K562 (cell line): ENCODE data around the gene EXOC2. TPM values are rescaled to one million over a fixed set of nuclear protein-coding genes. Genes with fewer than 3 reads are reported as not detected.

Experiments
- ATAC-seq: fragments of 200-7000 bp; cut with Tn5 transposase; 3 replicates; pipeline ENCODE4 v1.9.1; 2020; ENCODE audit warnings: moderate library complexity
- BruUV-seq: library from RNA; stranded (reverse); fragments of 400-500 nt; replicated peaks from 2 replicates; lab custom pipeline; 2021; lab: Mats Ljungman, UMichigan
- CTCF ChIA-PET: fragments of 300-600 bp; formaldehyde crosslinking; extraction: SDS; loops from one replicate; lab custom pipeline; 2021; ENCODE audit warnings: low intra/inter-chr PET ratio; lab: Yijun Ruan, JAX
- POLR2A ChIA-PET: fragments of 300-600, 350-650 bp; sonication (Branson Sonifier 250); formaldehyde crosslinking; extraction: SDS; loops from one replicate; lab custom pipeline; 2021; ENCODE audit warnings: antibody characterized with exemption, inconsistent platforms; lab: Yijun Ruan, JAX
- DNase-seq, 4 experiments: peaks; one replicate each; pipeline versions ENCODE4 v3.0.0 to v3.0.0-alpha.2; 2011 to 2018; ENCODE audit warnings: low spot score in 3 of 4, mixed read lengths in 3 of 4; ENCODE audit errors: extremely low read depth in 1 of 4
- FAIRE-seq: peaks from 2 replicates; lab custom pipeline; 2011; peaks lifted over from hg19 to GRCh38; lab: Jason Lieb, UNC
- H2AFZ ChIP-seq: 2 replicates; pipeline ENCODE4 v1.6.0; 2011; ENCODE audit warnings: low read depth, low read length, control low read depth, inconsistent platforms
- H3K27ac ChIP-seq: fragments of 200-600 bp; 3 replicates; pipeline ENCODE4 v1.8.0; 2011; ENCODE audit warnings: low read depth, mild to moderate bottlenecking, control low read depth, inconsistent platforms, low read length, moderate library complexity, mixed read lengths; ENCODE audit errors: extremely low read depth
- H3K27me3 ChIP-seq, 2 experiments: fragments of 300-600 bp in 1 of 2; 2 replicates in 1 of 2; 3 replicates in 1 of 2; pipeline versions ENCODE4 v1.6.0 to v1.8.0; 2011; ENCODE audit warnings: inconsistent platforms in 2 of 2, low read length in 2 of 2, mild to moderate bottlenecking in 1 of 2, mixed read lengths in 1 of 2, moderate library complexity in 1 of 2; ENCODE audit not compliant: control insufficient read depth in 2 of 2, insufficient read depth in 2 of 2
- H3K36me3 ChIP-seq: fragments of 300-600 bp; 3 replicates; pipeline ENCODE4 v1.8.0; 2011; ENCODE audit warnings: mild to moderate bottlenecking, low read length, inconsistent platforms; ENCODE audit not compliant: control insufficient read depth, insufficient read depth
- H3K4me1 ChIP-seq, 2 experiments: fragments of 200-600 bp in 1 of 2; replicated peaks in 1 of 2; 2 replicates in 1 of 2; 3 replicates in 1 of 2; pipeline versions ENCODE4 v1.5.1 to v1.8.0; 2011; ENCODE audit warnings: inconsistent platforms in 2 of 2, low read length in 2 of 2, mild to moderate bottlenecking in 1 of 2, mixed read lengths in 1 of 2, moderate library complexity in 1 of 2; ENCODE audit not compliant: control insufficient read depth in 2 of 2, insufficient read depth in 2 of 2
- H3K4me2 ChIP-seq: 2 replicates; pipeline ENCODE4 v1.6.1; 2011; ENCODE audit warnings: low read length, control low read depth, inconsistent platforms, mixed read lengths; ENCODE audit not compliant: insufficient read depth
- H3K4me3 ChIP-seq: fragments of 200-600 bp; sonication (generic), shearing (Covaris generic); 2 replicates; pipeline ENCODE4 v1.5.1; 2016; ENCODE audit warnings: control low read depth, inconsistent platforms
- H3K79me2 ChIP-seq: fragments of 200-600 bp; 3 replicates; pipeline ENCODE4 v1.8.0; 2011; ENCODE audit warnings: low read length, inconsistent platforms; ENCODE audit not compliant: control insufficient read depth, insufficient read depth
- H3K9ac ChIP-seq, 2 experiments: 2 replicates each; pipeline versions ENCODE4 v1.6.0 to v1.6.1; 2011; ENCODE audit warnings: low read depth in 2 of 2, low read length in 2 of 2, control low read depth in 1 of 2, inconsistent platforms in 1 of 2, mild to moderate bottlenecking in 1 of 2, mixed read lengths in 1 of 2; ENCODE audit not compliant: insufficient read depth in 1 of 2
- H3K9me1 ChIP-seq: one replicate; pipeline ENCODE4 v1.6.0; 2011; ENCODE audit warnings: inconsistent platforms, mild to moderate bottlenecking, low read length, moderate library complexity; ENCODE audit not compliant: control insufficient read depth, insufficient read depth
- H3K9me3 ChIP-seq: replicated peaks from 2 replicates; pipeline ENCODE4 v1.5.1; 2011; ENCODE audit warnings: low read depth, low read length, inconsistent platforms; ENCODE audit not compliant: control insufficient read depth, insufficient read depth
- H4K20me1 ChIP-seq: replicated peaks from 2 replicates; pipeline ENCODE4 v1.6.1; 2011; ENCODE audit warnings: low read length, inconsistent platforms, mixed read lengths; ENCODE audit not compliant: control insufficient read depth, insufficient read depth
- CSDE1 ChIP-seq, 2 experiments: fragments of 450-650 bp; IDR thresholded peaks; 2 replicates each; pipeline ENCODE4 v1.6.1; 2016; ENCODE audit warnings: mild to moderate bottlenecking in 1 of 2
- FOXP4 ChIP-seq: sonication (generic); formaldehyde crosslinking; IDR thresholded peaks from 2 replicates; pipeline ENCODE4 v1.8.0; 2022; ENCODE audit warnings: mild to moderate bottlenecking, missing genetic modification reagents, borderline replicate concordance
- HCFC1 ChIP-seq: IDR thresholded peaks from 2 replicates; pipeline ENCODE4 v1.6.1; 2012; ENCODE audit warnings: low read depth, low read length, improper control_type of control experiment
- HDAC2 ChIP-seq: fragments of 450-650 bp; IDR thresholded peaks from 2 replicates; pipeline ENCODE4 v1.6.1; 2016; ENCODE audit warnings: mild to moderate bottlenecking
- KDM4B ChIP-seq, 2 experiments: fragments of 450-650 bp in 1 of 2; sonication (generic) in 1 of 2; IDR thresholded peaks; 2 replicates each; pipeline ENCODE4 v1.6.1; 2016 to 2017; ENCODE audit warnings: borderline replicate concordance in 2 of 2, antibody characterized with exemption in 1 of 2, low read depth in 1 of 2, mild to moderate bottlenecking in 1 of 2
- MAFK ChIP-seq: IDR thresholded peaks from 2 replicates; pipeline ENCODE4 v1.6.1; 2011; ENCODE audit warnings: low read length, improper control_type of control experiment
- PTTG1 ChIP-seq: fragments of 450-650 bp; IDR thresholded peaks from 2 replicates; pipeline ENCODE4 v1.6.1; 2016; ENCODE audit warnings: low read depth, mild to moderate bottlenecking, missing genetic modification characterization, missing compliant biosample characterization
- RNF2 ChIP-seq: sonication (generic); IDR thresholded peaks from 2 replicates; pipeline ENCODE4 v1.6.1; 2016
- TAL1 ChIP-seq: fragments of 450-650 bp; IDR thresholded peaks from 2 replicates; pipeline ENCODE4 v1.6.1; 2016; ENCODE audit warnings: mild to moderate bottlenecking
- TCF3 ChIP-seq: sonication (generic); formaldehyde crosslinking; IDR thresholded peaks from 2 replicates; pipeline ENCODE4 v1.4.0; 2020; ENCODE audit warnings: mild to moderate bottlenecking, missing genetic modification reagents
- ZFX ChIP-seq: sonication (generic); formaldehyde crosslinking; IDR thresholded peaks from 2 replicates; pipeline ENCODE4 v1.8.0; 2022; ENCODE audit warnings: mild to moderate bottlenecking, missing genetic modification reagents, moderate library complexity
- WGBS: fragments of 100-300 bp; shearing (Covaris generic); methylation state at CpG from one replicate; pipeline ENCODE4 v1.1.6; 2016; ENCODE audit warnings: low coverage, mixed read lengths; ENCODE audit not compliant: insufficient coverage; ENCODE audit errors: missing lambda C conversion rate; 5-methylcytosine and 5-hydroxymethylcytosine counted together
- in situ Hi-C: fragments of 300-500 bp; cut with MboI; formaldehyde crosslinking; loops from 4 replicates; pipeline ENCODE4 v1.15.0; 2018; ENCODE audit warnings: inconsistent platforms, mixed read lengths
- intact Hi-C: fragments of 100-400 bp; cut with micrococcal nuclease; formaldehyde crosslinking; loops from 2 replicates; pipeline ENCODE4 v1.14.2; 2022
- polyA plus RNA-seq, 8 experiments: library from polyadenylated mRNA; depleted of rRNA in 4 of 8; stranded (reverse) in 5 of 8; unstranded in 3 of 8; fragments of >200 nt; fragmentation: Nextera tagmentation in 2 of 8; fragmentation: Illumina TruSeq in 1 of 8; extraction: Ambion mirVana in 2 of 8; extraction: Trizol in 1 of 8; gene quantifications; 2 replicates each; pipeline versions ENCODE4 v1.2.1 to v1.2.3, GENCODE V29; 2011 to 2014; ENCODE audit warnings: inconsistent platforms in 1 of 8, missing spikeins in 1 of 8
- total RNA-seq, 7 experiments: library from RNA; depleted of rRNA in 6 of 7; stranded (reverse); fragments of >200 nt in 6 of 7; fragmentation: Illumina TruSeq in 2 of 7; extraction: Trizol in 2 of 7; gene quantifications; 2 replicates each; pipeline versions ENCODE4 v1.2.1 to v1.2.3, GENCODE V29; 2011 to 2021; ENCODE audit warnings: low replicate concordance in 1 of 7
- TF ChIP-seq, protein P1 (sequence below): fragments of 250-450 bp; sonication (Bioruptor Pico); IDR thresholded peaks from 2 replicates; pipeline ENCODE4 v1.4.0; 2020; ENCODE audit warnings: mild to moderate bottlenecking
- TF ChIP-seq, protein P2 (sequence below), 2 experiments: fragments of 450-650 bp; IDR thresholded peaks; 2 replicates each; pipeline ENCODE4 v1.6.1; 2016

The EXOC2 gene
- total and polyA plus RNA-seq, 9 of the 15 experiments (the other 6 are each of a cell fraction or from before 2014, with no cell fraction given): 12.2 to 30.2 (median 24.2) TPM

DNA sequence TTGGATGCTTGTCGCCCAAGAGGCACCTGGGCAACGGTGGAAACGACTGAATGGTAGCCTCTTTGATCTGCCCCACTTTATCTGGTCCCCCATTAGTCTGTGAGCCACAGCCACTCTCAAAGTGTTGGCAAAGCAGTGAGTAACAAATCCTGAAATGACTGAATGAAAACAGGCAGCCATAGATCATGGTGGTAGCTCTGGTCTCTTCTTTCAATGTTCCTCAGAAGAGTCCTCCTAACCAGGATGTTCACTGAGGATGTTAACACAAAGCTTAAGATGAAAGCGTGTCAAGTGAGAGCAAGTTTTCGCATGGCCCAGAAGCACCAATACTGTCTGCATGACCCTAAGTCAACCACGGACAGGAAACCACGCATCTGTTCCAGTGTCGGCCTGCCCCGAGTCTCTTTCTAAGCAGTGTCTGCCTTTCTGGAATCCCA, 194.1 kb downstream of the EXOC2 start:
- DNase-seq: no peak
- H3K36me3 ChIP-seq: no peaks in the 10 kb centered on the region; the same call in 1 of the 3 replicates
- TF ChIP-seq KDM4B (IDR thresholded peaks at IDR 0.05; ENCODE audit: borderline replicate concordance in 2 of 2, low read depth in 1 of 2) (no peak), TCF3 (CRISPR knock-in tag) (no peak), MAFK (no peak), FOXP4 (CRISPR knock-in tag) (no peak), TAL1 (no peak), CSDE1 (IDR thresholded peaks at IDR 0.05) (no peak), ZFX (CRISPR knock-in tag) (no peak), PTTG1 (tag) (no peak), HCFC1 (no peak), RNF2 (no peak), HDAC2 (no peak)
- TF ChIP-seq, protein P1, sequence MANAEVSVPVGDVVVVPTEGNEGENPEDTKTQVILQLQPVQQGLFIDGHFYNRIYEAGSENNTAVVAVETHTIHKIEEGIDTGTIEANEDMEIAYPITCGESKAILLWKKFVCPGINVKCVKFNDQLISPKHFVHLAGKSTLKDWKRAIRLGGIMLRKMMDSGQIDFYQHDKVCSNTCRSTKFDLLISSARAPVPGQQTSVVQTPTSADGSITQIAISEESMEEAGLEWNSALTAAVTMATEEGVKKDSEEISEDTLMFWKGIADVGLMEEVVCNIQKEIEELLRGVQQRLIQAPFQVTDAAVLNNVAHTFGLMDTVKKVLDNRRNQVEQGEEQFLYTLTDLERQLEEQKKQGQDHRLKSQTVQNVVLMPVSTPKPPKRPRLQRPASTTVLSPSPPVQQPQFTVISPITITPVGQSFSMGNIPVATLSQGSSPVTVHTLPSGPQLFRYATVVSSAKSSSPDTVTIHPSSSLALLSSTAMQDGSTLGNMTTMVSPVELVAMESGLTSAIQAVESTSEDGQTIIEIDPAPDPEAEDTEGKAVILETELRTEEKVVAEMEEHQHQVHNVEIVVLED (CRISPR knock-in tag): no peak
- TF ChIP-seq, protein P2, sequence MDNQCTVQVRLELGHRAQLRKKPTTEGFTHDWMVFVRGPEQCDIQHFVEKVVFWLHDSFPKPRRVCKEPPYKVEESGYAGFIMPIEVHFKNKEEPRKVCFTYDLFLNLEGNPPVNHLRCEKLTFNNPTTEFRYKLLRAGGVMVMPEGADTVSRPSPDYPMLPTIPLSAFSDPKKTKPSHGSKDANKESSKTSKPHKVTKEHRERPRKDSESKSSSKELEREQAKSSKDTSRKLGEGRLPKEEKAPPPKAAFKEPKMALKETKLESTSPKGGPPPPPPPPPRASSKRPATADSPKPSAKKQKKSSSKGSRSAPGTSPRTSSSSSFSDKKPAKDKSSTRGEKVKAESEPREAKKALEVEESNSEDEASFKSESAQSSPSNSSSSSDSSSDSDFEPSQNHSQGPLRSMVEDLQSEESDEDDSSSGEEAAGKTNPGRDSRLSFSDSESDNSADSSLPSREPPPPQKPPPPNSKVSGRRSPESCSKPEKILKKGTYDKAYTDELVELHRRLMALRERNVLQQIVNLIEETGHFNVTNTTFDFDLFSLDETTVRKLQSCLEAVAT (IDR thresholded peaks at IDR 0.05): no peak
- TF ChIP-seq, all 486 proteins: peak for 0
- CTCF ChIA-PET: no interaction called here
- Histone ChIP-seq H2AFZ (no peak overlapping the region), H3K4me2 (no peak overlapping the region), H3K27me3 (no peaks in the 10 kb centered on the region), H3K9ac (no peak overlapping the region), H3K4me3 (no peak overlapping the region), H3K27ac (no peak overlapping the region), H4K20me1 (no peaks in the 10 kb centered on the region), H3K4me1 (peaks cover 0 to 4% of the 10 kb centered on the region in 2 experiments; a peak in 1 of 5 replicates), H3K9me1 (no peaks in the 10 kb centered on the region), H3K79me2 (no peaks in the 10 kb centered on the region), H3K9me3 (no peaks in the 10 kb centered on the region)
- intact Hi-C loops: no loop called here
- ATAC-seq: no peak
- no TSS peak for BruUV-seq
- no peak for FAIRE-seq
- 81% methylated on average over 9 of the region's 9 CpGs for WGBS
- in situ Hi-C loops: no loop called here
- POLR2A ChIA-PET: interaction anchor here (0.6 kb wide), 1 partner anchor 25 kb away, joined by 3 read pairs; no protein-coding TSS in a partner anchor
